Measurements from ENCODE around the gene SPATA16.

The SPATA16 gene

GRCh38 chr3:173078525-173078924 lies 62.5 kb downstream of the SPATA16 start:
- no peaks in the 10 kb centered on the region for H3K27me3 ChIP-seq (replicated peaks)
- no peaks in the 10 kb centered on the region for H3K36me3 ChIP-seq (replicated peaks)
- in situ Hi-C loops (cut with HindIII; ENCODE audit: low pct_ligation_motif_present, low sequenced_read_pairs), result no loop called here
- TF ChIP-seq, protein P1, sequence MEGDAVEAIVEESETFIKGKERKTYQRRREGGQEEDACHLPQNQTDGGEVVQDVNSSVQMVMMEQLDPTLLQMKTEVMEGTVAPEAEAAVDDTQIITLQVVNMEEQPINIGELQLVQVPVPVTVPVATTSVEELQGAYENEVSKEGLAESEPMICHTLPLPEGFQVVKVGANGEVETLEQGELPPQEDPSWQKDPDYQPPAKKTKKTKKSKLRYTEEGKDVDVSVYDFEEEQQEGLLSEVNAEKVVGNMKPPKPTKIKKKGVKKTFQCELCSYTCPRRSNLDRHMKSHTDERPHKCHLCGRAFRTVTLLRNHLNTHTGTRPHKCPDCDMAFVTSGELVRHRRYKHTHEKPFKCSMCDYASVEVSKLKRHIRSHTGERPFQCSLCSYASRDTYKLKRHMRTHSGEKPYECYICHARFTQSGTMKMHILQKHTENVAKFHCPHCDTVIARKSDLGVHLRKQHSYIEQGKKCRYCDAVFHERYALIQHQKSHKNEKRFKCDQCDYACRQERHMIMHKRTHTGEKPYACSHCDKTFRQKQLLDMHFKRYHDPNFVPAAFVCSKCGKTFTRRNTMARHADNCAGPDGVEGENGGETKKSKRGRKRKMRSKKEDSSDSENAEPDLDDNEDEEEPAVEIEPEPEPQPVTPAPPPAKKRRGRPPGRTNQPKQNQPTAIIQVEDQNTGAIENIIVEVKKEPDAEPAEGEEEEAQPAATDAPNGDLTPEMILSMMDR (IDR thresholded peaks at IDR 0.05; ENCODE audit: low read depth, low read length, missing control alignments), result no peak
- H3K4me3 ChIP-seq (ENCODE audit: low read depth, low read length), result no peak overlapping the region
- no peak overlapping the region for H3K27ac ChIP-seq
- no peak for DNase-seq

- Histone ChIP-seq H3K36me3 (replicated peaks) (no peaks in the 10 kb centered on the region), H3K4me3 (ENCODE audit: low read depth, low read length) (no peak overlapping the region), H3K27ac (no peak overlapping the region), H3K27me3 (replicated peaks) (no peaks in the 10 kb centered on the region)
- peak; percentile 11 for DNase-seq
- in situ Hi-C loops (cut with HindIII; ENCODE audit: low pct_ligation_motif_present, low sequenced_read_pairs), result no loop called here
- TF ChIP-seq, protein P1 (IDR thresholded peaks at IDR 0.05; ENCODE audit: low read depth, low read length, missing control alignments), result no peak
These were observed 74.7 kb downstream of the SPATA16 start for GRCh38 chr3:173066044-173067004.

GRCh38 chr3:173065543-173065981 lies 75.5 kb downstream of the SPATA16 start:
- Histone ChIP-seq H3K27ac (no peak overlapping the region), H3K36me3 (replicated peaks) (no peaks in the 10 kb centered on the region), H3K4me3 (ENCODE audit: low read depth, low read length) (no peak overlapping the region), H3K27me3 (replicated peaks) (no peaks in the 10 kb centered on the region)
- TF ChIP-seq, protein P1 (IDR thresholded peaks at IDR 0.05; ENCODE audit: low read depth, low read length, missing control alignments), result no peak
- in situ Hi-C loops (cut with HindIII; ENCODE audit: low pct_ligation_motif_present, low sequenced_read_pairs), result no loop called here
- DNase-seq, result peak; percentile 0

DNA sequence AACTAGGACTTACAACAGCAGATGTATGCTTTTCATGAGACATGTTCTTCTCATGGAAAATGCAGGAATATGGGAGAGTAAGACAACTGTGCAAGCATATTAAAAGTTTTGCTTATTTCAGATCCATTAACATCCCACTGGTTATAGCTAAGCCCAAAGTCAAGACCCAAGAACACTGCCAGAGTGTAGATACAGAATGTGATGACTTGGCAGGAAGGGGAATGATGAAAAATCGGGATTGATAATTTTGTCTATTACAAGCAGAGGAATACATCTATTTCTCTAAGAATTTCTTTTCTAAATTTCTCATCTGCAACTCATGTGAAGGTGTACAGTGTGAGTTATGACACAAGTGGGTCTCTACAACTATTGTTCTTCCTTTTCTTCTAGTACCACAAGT lies 76.4 kb downstream of the SPATA16 start:
- DNase-seq, result no peak
- no peak overlapping the region for H3K4me3 ChIP-seq (ENCODE audit: low read depth, low read length)
- no peak overlapping the region for H3K27ac ChIP-seq
- in situ Hi-C loops (cut with HindIII; ENCODE audit: low pct_ligation_motif_present, low sequenced_read_pairs), result no loop called here
- no peaks in the 10 kb centered on the region for H3K27me3 ChIP-seq (replicated peaks)
- no peaks in the 10 kb centered on the region for H3K36me3 ChIP-seq (replicated peaks)
- TF ChIP-seq, protein P1 (IDR thresholded peaks at IDR 0.05; ENCODE audit: low read depth, low read length, missing control alignments), result no peak

- Histone ChIP-seq H3K27ac (no peak overlapping the region), H3K36me3 (replicated peaks) (no peaks in the 10 kb centered on the region), H3K27me3 (replicated peaks) (no peaks in the 10 kb centered on the region), H3K4me3 (ENCODE audit: low read depth, low read length) (no peak overlapping the region)
- DNase-seq, result no peak
- in situ Hi-C loops (cut with HindIII; ENCODE audit: low pct_ligation_motif_present, low sequenced_read_pairs), result no loop called here
- TF ChIP-seq, protein P1 (IDR thresholded peaks at IDR 0.05; ENCODE audit: low read depth, low read length, missing control alignments), result no peak
These were observed 82.8 kb downstream of the SPATA16 start for GRCh38 chr3:173058229-173058628.

Measured in brain microvascular endothelial cell (primary cell).